ENCODE results near the gene DOCK9. TPM values are rescaled to one million over a fixed set of nuclear protein-coding genes. Genes with fewer than 3 reads are reported as not detected.

Gene DOCK9
- total RNA-seq: 99.8 and 118 TPM in 2 replicates

DNA sequence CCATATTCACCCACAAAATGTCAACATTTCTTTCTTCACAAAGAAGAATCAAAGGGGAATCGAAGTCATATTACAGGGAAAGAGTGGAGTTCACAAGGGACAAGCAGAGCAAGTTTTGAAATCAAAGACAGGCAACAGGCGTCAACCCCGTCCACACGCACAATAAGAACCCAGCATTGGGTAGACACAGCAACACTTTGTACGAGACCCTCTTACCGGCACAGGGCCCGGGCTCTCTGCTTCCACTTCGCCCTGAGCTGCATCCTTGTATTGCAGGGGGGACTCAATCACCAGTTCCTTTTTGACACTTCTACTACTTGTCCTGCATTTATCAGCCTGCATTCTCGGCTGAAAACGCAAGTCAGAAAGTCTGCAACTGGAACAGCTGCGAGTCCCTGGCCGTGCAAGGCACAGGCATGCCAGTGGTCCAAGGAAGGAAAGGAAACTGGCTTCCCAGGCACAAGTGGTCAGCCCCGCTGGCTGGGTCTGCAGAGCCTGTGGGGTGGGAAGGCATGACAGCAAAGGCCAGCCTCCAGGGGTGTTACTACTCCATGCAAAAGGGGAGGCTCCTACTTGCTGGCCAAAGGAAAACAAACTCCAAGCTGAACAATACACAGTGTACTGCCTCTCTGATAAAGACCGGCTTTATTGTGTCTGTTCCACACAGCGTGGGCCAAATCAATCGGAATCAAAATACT lies at the start of gene DOCK9:
TSS of gene DOCK9 (minus strand) at position 497 of the 698 bp plus-strand sequence. CDS start at position 342, 155 bp downstream.
- intact Hi-C loops (cut with micrococcal nuclease): no loop called here

- intact Hi-C loops (cut with micrococcal nuclease): loop anchor here (2.0 to 5.0 kb wide), 2 partner anchors 60 to 152 kb away; no protein-coding TSS in a partner anchor
Observed at GRCh38 chr13:99027260-99027659, 49.4 kb upstream of the DOCK9 start.

DNA sequence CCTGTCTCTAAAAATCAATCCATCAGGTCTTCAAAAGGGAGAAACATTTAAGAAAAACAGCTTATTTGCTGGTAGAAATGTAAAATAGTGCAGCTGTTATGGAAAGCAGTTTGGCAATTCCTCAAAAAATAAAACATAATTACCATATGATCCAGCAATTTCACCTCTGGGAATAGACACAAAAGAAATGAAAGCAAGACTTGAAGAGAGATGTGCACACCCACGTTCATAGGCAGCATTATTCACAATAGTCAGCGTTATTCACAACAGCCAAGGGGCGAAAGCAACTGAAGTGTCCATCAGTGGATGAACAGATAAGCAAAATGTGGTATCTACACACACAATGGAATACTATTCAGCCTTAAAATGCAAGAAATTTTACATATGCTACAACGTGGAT lies 45.1 kb upstream of the DOCK9 start:
- intact Hi-C loops (cut with micrococcal nuclease): no loop called here

GRCh38 chr13:99018418-99019180 lies 40.7 kb upstream of the DOCK9 start:
- intact Hi-C loops (cut with micrococcal nuclease): no loop called here

GRCh38 chr13:99015606-99016490 lies 38.0 kb upstream of the DOCK9 start:
- intact Hi-C loops (cut with micrococcal nuclease): no loop called here

DNA sequence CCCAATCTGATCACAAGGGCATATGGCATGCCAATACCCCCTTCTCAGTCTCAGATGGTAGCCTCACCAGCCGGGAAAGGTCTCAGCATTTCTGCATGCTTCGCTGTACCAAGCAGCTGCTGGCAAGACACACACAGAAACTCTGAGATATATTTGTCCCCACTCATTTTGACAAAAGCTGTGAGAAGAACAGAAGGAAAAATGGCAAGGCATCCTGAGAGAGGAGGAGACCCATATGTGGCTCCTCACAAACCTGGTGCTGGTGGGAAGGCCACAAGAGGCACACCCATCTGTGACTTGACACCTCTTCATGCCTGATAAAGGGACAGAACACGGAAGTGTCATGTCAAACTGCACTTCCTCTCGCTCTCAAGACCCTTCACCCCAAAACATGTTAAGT lies 36.7 kb upstream of the DOCK9 start:
- intact Hi-C loops (cut with micrococcal nuclease): no loop called here

- intact Hi-C loops (cut with micrococcal nuclease): no loop called here
Observed at GRCh38 chr13:99013951-99014350, 36.1 kb upstream of the DOCK9 start.

- intact Hi-C loops (cut with micrococcal nuclease): no loop called here
Observed at GRCh38 chr13:99012539-99012938, 34.7 kb upstream of the DOCK9 start.

DNA sequence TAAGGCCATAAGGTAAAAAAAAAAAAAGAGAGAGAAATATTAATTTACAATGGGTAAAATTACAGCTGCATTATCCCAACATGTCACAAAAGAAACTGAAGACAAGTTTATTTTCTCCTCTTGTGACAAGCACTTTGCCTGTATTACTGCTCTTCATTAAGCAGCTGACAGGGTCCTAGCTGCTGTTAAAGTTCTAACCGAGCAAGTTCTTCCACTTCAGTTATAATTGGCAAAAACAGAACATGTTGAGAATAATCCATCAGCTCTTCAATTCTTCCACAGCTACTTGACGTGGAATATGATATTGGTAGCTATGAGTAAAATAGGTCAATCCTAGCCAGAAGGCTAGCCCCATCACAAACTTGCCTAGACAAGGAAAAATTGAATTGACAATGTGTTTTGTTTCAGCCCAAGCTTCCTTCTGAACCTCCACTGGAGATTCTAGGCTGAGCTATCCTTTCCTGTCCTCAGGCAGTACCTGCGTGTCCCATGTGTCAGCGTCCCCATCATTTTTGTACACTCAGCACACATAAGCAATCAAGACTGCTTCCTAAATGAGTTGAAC lies 32.2 kb upstream of the DOCK9 start:
- intact Hi-C loops (cut with micrococcal nuclease): no loop called here

GRCh38 chr13:99008577-99008976 lies 30.7 kb upstream of the DOCK9 start:
- intact Hi-C loops (cut with micrococcal nuclease): no loop called here

DNA sequence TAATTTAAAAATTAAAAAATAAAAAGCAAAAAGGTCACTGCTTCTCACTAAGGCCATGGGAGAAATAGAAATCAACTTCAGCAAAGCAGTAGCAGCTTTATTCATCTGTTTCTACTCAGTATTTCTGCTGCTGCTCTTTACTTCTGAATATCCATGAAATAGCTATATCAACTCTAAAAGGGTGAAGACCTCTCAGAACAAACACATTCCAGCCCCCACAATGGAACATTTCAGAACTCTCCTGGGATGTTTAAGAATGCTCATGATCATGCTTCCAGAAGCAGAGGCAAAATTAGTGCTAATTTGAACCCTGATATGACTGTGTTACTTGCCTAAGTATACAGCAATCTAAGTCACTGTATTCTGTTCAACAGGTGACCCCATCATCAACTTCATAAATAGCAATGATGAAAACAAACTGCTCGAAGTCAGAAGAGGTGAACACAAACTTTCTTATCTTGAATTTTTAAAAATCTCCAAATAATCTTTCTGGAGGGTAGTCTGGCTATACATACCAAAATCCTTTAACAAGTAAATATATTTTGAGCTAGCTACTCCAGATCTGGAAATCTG lies 29.6 kb upstream of the DOCK9 start:
- intact Hi-C loops (cut with micrococcal nuclease): no loop called here

DNA sequence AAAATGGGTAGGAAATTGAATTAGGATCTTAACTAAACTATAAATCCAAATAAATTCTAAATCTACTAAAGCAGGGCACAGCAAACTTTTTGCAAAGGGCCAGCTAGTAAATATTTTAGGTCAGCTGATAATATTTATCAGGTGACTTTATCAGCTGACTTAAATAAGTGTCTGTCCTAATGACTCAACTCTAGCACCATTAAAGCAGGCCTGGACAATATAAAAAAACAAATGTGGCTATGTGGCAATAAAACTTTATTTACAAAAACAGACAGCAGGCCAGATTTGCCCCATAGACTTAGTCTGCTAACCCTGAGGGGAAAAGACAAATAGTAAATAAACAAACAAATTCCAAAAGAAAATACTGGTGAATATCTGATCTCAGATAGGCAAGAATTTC lies 27.7 kb upstream of the DOCK9 start:
- intact Hi-C loops (cut with micrococcal nuclease): no loop called here

- intact Hi-C loops (cut with micrococcal nuclease): no loop called here
Observed at GRCh38 chr13:99004978-99005377, 27.1 kb upstream of the DOCK9 start.

GRCh38 chr13:99003851-99004471 lies 26.1 kb upstream of the DOCK9 start:
- intact Hi-C loops (cut with micrococcal nuclease): no loop called here

- intact Hi-C loops (cut with micrococcal nuclease): no loop called here
Observed at GRCh38 chr13:99003186-99003585, 25.3 kb upstream of the DOCK9 start.

GRCh38 chr13:99002172-99002710 lies 24.4 kb upstream of the DOCK9 start:
- intact Hi-C loops (cut with micrococcal nuclease): no loop called here

- intact Hi-C loops (cut with micrococcal nuclease): no loop called here
Observed at GRCh38 chr13:99000137-99000536, 22.3 kb upstream of the DOCK9 start.

GRCh38 chr13:98999639-98999952 lies 21.7 kb upstream of the DOCK9 start:
- intact Hi-C loops (cut with micrococcal nuclease): loop anchor here (5.0 kb wide), 2 partner anchors 33 to 88 kb away; no protein-coding TSS in a partner anchor

GRCh38 chr13:98998831-98999638 lies 21.2 kb upstream of the DOCK9 start:
- intact Hi-C loops (cut with micrococcal nuclease): loop anchor here (5.0 kb wide), 2 partner anchors 33 to 88 kb away; no protein-coding TSS in a partner anchor
